Muscle of leg (tissue), 11 donors: ENCODE measurements around the gene PDE7B. TPM values are rescaled to one million over a fixed set of nuclear protein-coding genes. Genes with fewer than 3 reads are reported as not detected.

ENCODE experiments used
- DNase-seq: peaks from one replicate; pipeline ENCODE4 v3.0.0; 2013
- H3K27ac ChIP-seq: one replicate; pipeline ENCODE4 v1.5.1; 2013; ENCODE audit warnings: mild to moderate bottlenecking, low read length, control low read depth
- H3K27me3 ChIP-seq: one replicate; pipeline ENCODE4 v1.6.1; 2013; ENCODE audit warnings: low read length; ENCODE audit not compliant: control insufficient read depth, insufficient read depth
- H3K36me3 ChIP-seq: one replicate; pipeline ENCODE4 v1.6.1; 2013; ENCODE audit warnings: low read length; ENCODE audit not compliant: control insufficient read depth, insufficient read depth
- H3K4me1 ChIP-seq: one replicate; pipeline ENCODE4 v1.6.1; 2013; ENCODE audit warnings: low read length; ENCODE audit not compliant: control insufficient read depth, insufficient read depth
- H3K4me3 ChIP-seq: one replicate; pipeline ENCODE4 v1.5.1; 2013; ENCODE audit warnings: low read length, control low read depth
- H3K9me3 ChIP-seq: replicated peaks from 2 replicates; pipeline ENCODE4 v1.6.1; 2013; ENCODE audit warnings: low read depth, low read length; ENCODE audit not compliant: control insufficient read depth
- WGBS: methylation state at CpG from one replicate; pipeline ENCODE4 v1.1.5; 2013; ENCODE audit warnings: missing lambda C conversion rate; ENCODE audit not compliant: insufficient coverage; 5-methylcytosine and 5-hydroxymethylcytosine counted together
- polyA plus RNA-seq, 8 donors: library from polyadenylated mRNA; unstranded; fragments of 120-200 nt; gene quantifications; one replicate each; pipeline versions ENCODE4 v1.2.1 to v1.2.3, GENCODE V29; 2013; ENCODE audit warnings: inconsistent platforms in 1 of 8, low replicate concordance in 1 of 8; ENCODE audit not compliant: insufficient read length in 8 of 8, insufficient read depth in 1 of 8
- total RNA-seq: library from RNA; stranded (reverse); fragments of 120-200 nt; gene quantifications from one replicate; pipeline ENCODE4 v1.2.4, GENCODE V29; 2013

PDE7B gene
- total and polyA plus RNA-seq, 9 donors: 6.9 to 10.9 (median 8.6) TPM

DNA sequence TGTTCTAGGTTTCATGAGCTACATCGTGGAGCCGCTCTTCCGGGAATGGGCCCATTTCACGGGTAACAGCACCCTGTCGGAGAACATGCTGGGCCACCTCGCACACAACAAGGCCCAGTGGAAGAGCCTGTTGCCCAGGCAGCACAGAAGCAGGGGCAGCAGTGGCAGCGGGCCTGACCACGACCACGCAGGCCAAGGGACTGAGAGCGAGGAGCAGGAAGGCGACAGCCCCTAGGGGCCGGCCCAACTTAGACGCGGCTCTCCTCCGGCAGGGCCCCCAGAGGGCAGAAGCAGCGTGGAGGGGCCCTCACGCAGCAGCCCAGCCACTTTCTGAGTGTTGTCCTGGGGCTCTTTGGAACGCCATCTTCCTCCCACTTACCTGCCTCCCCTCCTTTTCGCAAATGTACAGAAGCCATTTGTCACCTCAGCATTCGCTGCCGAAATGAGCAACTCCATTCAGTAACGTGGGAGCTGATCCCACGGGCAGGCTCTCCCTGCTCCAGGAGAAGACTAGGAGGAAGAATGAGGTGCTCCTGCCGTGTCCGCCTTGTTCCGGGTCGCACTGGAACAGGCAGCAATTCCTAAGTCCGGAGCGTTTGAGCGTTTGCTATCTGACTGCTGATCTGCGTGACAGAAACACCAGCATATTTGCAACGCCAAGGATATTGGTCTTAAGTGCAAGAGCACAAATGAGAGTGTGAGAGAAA is 340.3 kb downstream of the PDE7B start:
- Histone ChIP-seq H3K4me1 (no peaks in the 10 kb centered on the region), H3K27me3 (no peaks in the 10 kb centered on the region), H3K4me3 (no peak overlapping the region), H3K27ac (no peak overlapping the region), H3K9me3 (no peaks in the 10 kb centered on the region), H3K36me3 (peaks cover 21% of the 10 kb centered on the region)
- 97% methylated on average over 24 of the region's 32 CpGs for WGBS
- DNase-seq: no peak

DNA sequence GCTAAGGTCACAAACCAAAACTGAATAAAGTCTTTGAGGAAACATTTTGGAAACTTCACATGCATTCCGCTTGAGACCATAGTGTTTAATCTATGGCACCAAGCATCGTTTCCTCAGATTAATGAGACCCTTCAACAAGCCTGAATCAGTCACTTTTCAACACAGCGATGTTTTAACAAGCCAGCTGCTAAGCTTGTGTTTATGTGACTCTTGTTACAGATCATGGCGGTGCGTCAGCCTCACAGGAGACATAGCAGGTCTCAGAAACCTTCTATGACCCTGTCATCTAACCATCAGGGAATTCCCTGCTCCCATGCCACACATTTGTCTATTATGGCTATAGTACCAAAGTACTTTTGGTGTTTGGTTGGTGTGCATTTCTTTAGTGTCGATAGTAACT is 341.4 kb downstream of the PDE7B start:
- no peaks in the 10 kb centered on the region for H3K27me3 ChIP-seq
- H3K9me3 ChIP-seq: no peaks in the 10 kb centered on the region
- no peak for DNase-seq
- no peak overlapping the region for H3K27ac ChIP-seq
- WGBS: 67% methylated on average over 2 of the region's 6 CpGs
- H3K36me3 ChIP-seq: peaks cover 18% of the 10 kb centered on the region
- no peak overlapping the region for H3K4me3 ChIP-seq
- H3K4me1 ChIP-seq: no peaks in the 10 kb centered on the region

- Histone ChIP-seq H3K36me3 (no peaks in the 10 kb centered on the region), H3K9me3 (no peaks in the 10 kb centered on the region), H3K4me3 (no peak overlapping the region), H3K27me3 (no peaks in the 10 kb centered on the region), H3K4me1 (no peaks in the 10 kb centered on the region), H3K27ac (no peak overlapping the region)
- no CpG with 5 or more reads among the region's 5 CpGs for WGBS
- peak; percentile 22 for DNase-seq
These were observed 350.2 kb downstream of the PDE7B start for GRCh38 chr6:136201732-136202131.

DNA sequence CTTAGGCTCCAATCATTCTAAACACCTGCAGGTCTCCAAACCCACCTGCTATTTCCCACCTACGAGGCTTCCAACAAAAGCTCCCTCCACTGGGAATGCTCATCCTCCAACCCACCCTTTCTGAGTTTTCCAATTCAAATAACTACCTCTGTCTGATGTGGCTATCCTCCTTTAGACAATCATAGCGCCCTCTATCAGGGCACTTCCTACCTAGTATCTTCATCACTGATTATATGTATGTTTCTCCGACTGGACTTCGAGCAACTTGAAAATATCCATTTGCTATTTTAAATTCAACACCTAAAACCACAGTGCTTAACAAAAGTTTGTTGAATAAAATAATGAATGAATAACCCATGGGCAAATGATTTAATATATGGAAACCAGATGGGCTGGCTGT is 357.3 kb downstream of the PDE7B start:
- DNase-seq: no peak
- WGBS: 63% methylated on average over 2 of the region's 4 CpGs
- no peak overlapping the region for H3K4me3 ChIP-seq
- no peaks in the 10 kb centered on the region for H3K4me1 ChIP-seq
- no peaks in the 10 kb centered on the region for H3K27me3 ChIP-seq
- H3K27ac ChIP-seq: no peak overlapping the region
- H3K36me3 ChIP-seq: no peaks in the 10 kb centered on the region
- H3K9me3 ChIP-seq: no peaks in the 10 kb centered on the region

- no peaks in the 10 kb centered on the region for H3K27me3 ChIP-seq
- H3K4me1 ChIP-seq: no peaks in the 10 kb centered on the region
- H3K9me3 ChIP-seq: no peaks in the 10 kb centered on the region
- DNase-seq: no peak
- H3K4me3 ChIP-seq: no peak overlapping the region
- WGBS: no CpG with 5 or more reads among the region's 2 CpGs
- no peaks in the 10 kb centered on the region for H3K36me3 ChIP-seq
- no peak overlapping the region for H3K27ac ChIP-seq
These were observed 358.0 kb downstream of the PDE7B start for GRCh38 chr6:136209496-136209895.

DNA sequence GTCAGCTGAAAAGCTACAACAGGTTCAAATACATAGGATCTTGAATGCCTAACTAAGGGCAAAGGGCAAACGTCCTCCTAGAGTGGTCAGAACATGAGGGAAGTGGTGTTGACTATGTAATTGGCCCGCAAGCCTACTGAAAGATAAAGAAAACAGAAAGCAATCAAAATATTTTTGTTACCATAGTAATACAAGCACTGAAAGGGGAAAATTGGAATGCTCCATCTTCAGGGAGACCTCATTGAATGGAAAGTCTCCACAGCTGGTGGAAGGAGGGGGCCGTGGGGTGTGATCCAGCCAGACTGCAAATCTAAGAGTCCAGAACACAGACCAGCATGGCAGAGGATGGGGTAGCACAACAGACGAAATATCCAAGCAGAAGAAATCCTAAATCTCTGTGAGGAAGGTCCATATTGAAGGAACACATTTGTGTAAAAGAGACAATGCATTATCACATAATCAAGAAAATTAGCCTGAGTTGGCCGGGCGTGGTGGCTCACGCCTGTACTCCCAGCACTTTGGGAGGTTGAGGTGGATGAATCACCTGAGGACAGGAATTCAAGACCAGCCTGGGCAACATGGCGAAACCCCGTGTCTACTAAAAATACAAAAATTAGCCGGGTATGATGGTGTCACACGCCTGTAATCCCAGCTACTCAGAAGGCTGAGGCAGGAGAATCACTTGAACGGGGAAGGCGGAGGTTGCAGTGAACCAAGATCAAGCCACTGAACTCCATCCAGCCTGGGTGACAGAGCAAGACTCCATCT is 359.1 kb downstream of the PDE7B start:
- WGBS: 71% methylated on average over 3 of the region's 13 CpGs
- DNase-seq: peak; percentile 76

GRCh38 chr6:136212608-136213007 is 361.1 kb downstream of the PDE7B start:
- Histone ChIP-seq H3K27me3 (no peaks in the 10 kb centered on the region), H3K9me3 (no peaks in the 10 kb centered on the region), H3K4me3 (no peak overlapping the region), H3K36me3 (no peaks in the 10 kb centered on the region), H3K4me1 (no peaks in the 10 kb centered on the region), H3K27ac (no peak overlapping the region)
- no peak for DNase-seq
- no CpG with 5 or more reads among the region's 2 CpGs for WGBS

More for the DNA sequence above, 359.1 kb downstream of the PDE7B start:
- no peaks in the 10 kb centered on the region for H3K9me3 ChIP-seq
- H3K27me3 ChIP-seq: no peaks in the 10 kb centered on the region
- no peaks in the 10 kb centered on the region for H3K36me3 ChIP-seq
- H3K4me1 ChIP-seq: no peaks in the 10 kb centered on the region
- no peak overlapping the region for H3K4me3 ChIP-seq
- no peak overlapping the region for H3K27ac ChIP-seq

GRCh38 chr6:136213012-136213539 is 361.6 kb downstream of the PDE7B start:
- no peaks in the 10 kb centered on the region for H3K36me3 ChIP-seq
- WGBS: no CpG with 5 or more reads among the region's 5 CpGs
- H3K4me3 ChIP-seq: no peak overlapping the region
- H3K4me1 ChIP-seq: no peaks in the 10 kb centered on the region
- no peaks in the 10 kb centered on the region for H3K27me3 ChIP-seq
- H3K27ac ChIP-seq: no peak overlapping the region
- no peaks in the 10 kb centered on the region for H3K9me3 ChIP-seq
- DNase-seq: no peak

GRCh38 chr6:136213853-136214252 is 362.4 kb downstream of the PDE7B start:
- no peak for DNase-seq
- H3K4me1 ChIP-seq: no peaks in the 10 kb centered on the region
- H3K4me3 ChIP-seq: no peak overlapping the region
- no peak overlapping the region for H3K27ac ChIP-seq
- no peaks in the 10 kb centered on the region for H3K36me3 ChIP-seq
- H3K9me3 ChIP-seq: no peaks in the 10 kb centered on the region
- H3K27me3 ChIP-seq: no peaks in the 10 kb centered on the region

DNA sequence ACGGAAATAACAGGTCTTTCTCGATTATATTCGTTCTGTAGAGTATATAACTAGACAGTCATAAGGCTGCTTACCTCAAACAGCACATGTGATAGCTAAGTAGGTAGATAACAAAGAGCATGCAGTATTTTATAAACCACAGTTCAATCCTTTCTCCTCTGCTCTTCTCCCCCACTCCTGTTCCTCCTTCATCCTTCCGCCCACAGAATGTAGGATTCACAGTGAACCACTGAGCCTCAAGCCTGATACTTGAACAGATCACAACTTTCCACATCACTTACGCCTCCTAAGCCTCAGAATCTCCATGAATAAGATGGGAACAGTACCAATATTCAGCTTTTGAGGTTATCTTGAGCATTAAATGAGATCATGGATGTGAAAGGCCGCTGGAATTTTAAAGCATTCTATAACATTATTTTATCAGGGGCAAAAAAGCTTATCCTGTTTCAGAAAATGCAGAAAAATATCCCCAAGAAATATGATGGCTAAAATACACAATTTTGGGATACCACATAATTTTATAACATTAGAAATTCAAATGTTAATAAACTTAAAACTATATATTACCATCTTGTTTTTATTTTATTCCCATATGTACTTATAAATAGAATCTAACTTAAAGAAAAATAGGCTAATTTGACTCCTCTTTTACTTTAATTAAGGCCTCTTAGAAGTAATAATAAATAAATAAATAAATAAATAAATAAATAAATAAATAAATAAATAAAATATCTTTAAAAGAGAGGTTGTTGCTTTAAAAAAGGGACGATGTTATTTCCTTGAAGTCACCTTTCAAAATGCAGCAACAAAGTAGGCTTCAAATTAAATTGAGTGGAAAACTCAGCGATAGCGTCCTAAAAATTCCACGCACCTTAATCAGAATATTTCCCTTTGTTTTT is 365.3 kb downstream of the PDE7B start:
- Histone ChIP-seq H3K36me3 (no peaks in the 10 kb centered on the region), H3K9me3 (no peaks in the 10 kb centered on the region), H3K27ac (no peak overlapping the region), H3K27me3 (no peaks in the 10 kb centered on the region), H3K4me3 (no peak overlapping the region), H3K4me1 (no peaks in the 10 kb centered on the region)
- WGBS: no CpG with 5 or more reads among the region's 10 CpGs
- DNase-seq: no peak
